PC-9 (cell line): ENCODE measurements around the gene CNTN5.

Source experiments
- CTCF ChIP-seq: fragments of 200-600 bp; sonication (generic); conservative IDR thresholded peaks from 2 replicates; pipeline ENCODE4 v1.6.1; 2017; ENCODE audit warnings: mixed run types, antibody characterized with exemption, mild to moderate bottlenecking, moderate library complexity
- EZH2 ChIP-seq: fragments of 200-600 bp; sonication (generic); IDR thresholded peaks from 2 replicates; pipeline ENCODE4 v1.8.0; 2017; ENCODE audit warnings: antibody characterized with exemption, low read depth

- TF ChIP-seq CTCF = 0 out of 2 replicates have a peak, but pooled peaks have one; percentile 11
- TF ChIP-seq EZH2 = no peak
These were observed 794.0 kb downstream of the CNTN5 start for GRCh38 chr11:99814738-99815137.
